ENCODE data around the gene OGFRL1. TPM values are rescaled to one million over a fixed set of nuclear protein-coding genes. Genes with fewer than 3 reads are reported as not detected.

OGFRL1 gene
- total and polyA plus RNA-seq, 2 experiments from 2014 or later = 1.1 to 4.5 TPM

DNA sequence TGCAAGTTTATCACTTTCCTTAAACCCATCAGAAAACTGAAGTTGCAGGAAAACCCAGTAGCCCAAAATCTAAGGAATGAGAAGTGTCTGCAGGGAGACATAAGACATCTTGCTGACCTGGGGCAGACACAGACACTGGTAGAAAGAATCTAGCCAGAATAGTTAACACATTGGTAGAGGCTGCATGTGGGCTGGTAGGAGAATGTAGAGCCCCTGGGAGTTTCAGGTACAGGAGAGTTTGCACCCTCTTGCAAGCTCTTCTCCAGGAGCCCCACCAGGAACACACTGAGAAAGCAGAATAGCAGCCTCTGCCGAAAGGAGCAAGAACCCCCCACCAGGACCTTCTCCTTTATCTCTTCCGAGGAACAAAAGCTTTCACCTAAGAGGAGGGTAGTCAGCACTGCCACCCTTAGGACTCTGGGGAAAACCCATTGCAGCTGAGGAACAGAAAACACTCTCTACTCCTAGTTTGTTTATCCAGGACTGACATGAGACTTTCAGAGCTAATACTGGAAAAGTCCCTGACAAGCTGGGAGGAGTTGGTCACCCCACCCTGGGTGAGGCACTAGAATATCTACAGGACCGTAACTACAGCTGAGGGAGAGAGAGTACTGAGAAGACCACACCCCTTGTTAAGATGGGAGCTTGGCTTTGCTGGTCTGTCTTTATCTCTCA lies 10.5 kb upstream of the OGFRL1 start:
- DNase-seq (ENCODE audit: low read depth in 1 of 2, low spot score in 1 of 2) = no peak
- Histone ChIP-seq H3K9me3 (ENCODE audit: low read depth) (no peaks in the 10 kb centered on the region), H3K27ac (no peak overlapping the region), H3K27me3 (no peaks in the 10 kb centered on the region), H3K4me1 (ENCODE audit: low read depth) (no peaks in the 10 kb centered on the region), H3K36me3 (no peaks in the 10 kb centered on the region), H3K4me3 (no peak overlapping the region)
- TF ChIP-seq, protein P1, sequence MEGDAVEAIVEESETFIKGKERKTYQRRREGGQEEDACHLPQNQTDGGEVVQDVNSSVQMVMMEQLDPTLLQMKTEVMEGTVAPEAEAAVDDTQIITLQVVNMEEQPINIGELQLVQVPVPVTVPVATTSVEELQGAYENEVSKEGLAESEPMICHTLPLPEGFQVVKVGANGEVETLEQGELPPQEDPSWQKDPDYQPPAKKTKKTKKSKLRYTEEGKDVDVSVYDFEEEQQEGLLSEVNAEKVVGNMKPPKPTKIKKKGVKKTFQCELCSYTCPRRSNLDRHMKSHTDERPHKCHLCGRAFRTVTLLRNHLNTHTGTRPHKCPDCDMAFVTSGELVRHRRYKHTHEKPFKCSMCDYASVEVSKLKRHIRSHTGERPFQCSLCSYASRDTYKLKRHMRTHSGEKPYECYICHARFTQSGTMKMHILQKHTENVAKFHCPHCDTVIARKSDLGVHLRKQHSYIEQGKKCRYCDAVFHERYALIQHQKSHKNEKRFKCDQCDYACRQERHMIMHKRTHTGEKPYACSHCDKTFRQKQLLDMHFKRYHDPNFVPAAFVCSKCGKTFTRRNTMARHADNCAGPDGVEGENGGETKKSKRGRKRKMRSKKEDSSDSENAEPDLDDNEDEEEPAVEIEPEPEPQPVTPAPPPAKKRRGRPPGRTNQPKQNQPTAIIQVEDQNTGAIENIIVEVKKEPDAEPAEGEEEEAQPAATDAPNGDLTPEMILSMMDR (IDR thresholded peaks at IDR 0.05; ENCODE audit: low read depth, low read length) = no peak

DNA sequence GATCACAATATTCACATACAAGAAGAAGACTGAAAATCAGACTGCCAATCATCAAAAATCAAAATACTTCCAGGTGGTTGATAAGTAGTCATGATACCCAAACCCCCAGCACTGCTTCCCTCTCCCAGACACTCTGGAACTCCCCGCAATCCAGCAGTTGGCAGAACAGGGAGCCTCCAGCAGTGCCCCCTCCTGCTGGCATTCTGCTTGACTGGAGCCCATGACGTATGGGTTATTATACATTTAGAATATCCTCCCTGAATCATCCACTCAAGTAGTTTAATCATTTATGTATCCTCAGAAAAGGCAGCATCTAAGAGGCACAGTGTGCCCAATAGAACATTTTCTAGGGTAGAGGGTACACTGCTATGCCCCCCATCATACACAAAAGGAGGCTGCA lies 9.3 kb upstream of the OGFRL1 start:
- no peaks in the 10 kb centered on the region for H3K36me3 ChIP-seq
- no peak for DNase-seq (ENCODE audit: low read depth in 1 of 2, low spot score in 1 of 2)
- no peaks in the 10 kb centered on the region for H3K9me3 ChIP-seq (ENCODE audit: low read depth)

DNA sequence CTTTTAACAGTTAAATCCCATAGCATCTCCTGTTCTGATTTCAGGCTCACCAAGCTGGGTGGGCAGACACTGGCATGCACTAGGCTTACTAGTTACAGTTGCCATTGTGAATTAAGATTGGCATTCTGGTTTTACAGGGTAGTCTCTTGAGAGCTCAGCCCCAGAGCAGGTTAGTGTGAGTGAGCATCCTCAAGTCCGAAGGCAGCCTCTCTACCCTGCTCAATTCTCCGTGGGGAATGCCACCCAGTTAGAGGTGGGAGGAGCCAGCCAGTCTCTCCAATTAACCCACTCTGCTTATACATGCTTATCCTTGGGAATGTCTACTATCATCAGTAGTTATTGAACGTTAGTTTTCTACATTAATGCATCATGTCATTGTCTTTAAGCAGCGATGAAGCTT lies 8.9 kb upstream of the OGFRL1 start:
- Histone ChIP-seq H3K27ac (no peak overlapping the region), H3K4me3 (no peak overlapping the region), H3K36me3 (no peaks in the 10 kb centered on the region), H3K27me3 (no peaks in the 10 kb centered on the region), H3K9me3 (ENCODE audit: low read depth) (no peaks in the 10 kb centered on the region), H3K4me1 (ENCODE audit: low read depth) (no peaks in the 10 kb centered on the region)
- TF ChIP-seq, protein P1 (IDR thresholded peaks at IDR 0.05; ENCODE audit: low read depth, low read length) = no peak
- no peak for DNase-seq (ENCODE audit: low read depth in 1 of 2, low spot score in 1 of 2)

More for the DNA sequence above, 9.3 kb upstream of the OGFRL1 start:
- TF ChIP-seq, protein P1 (IDR thresholded peaks at IDR 0.05; ENCODE audit: low read depth, low read length) = no peak
- H3K27ac ChIP-seq = no peak overlapping the region
- no peak overlapping the region for H3K4me3 ChIP-seq
- no peaks in the 10 kb centered on the region for H3K4me1 ChIP-seq (ENCODE audit: low read depth)
- no peaks in the 10 kb centered on the region for H3K27me3 ChIP-seq

DNA sequence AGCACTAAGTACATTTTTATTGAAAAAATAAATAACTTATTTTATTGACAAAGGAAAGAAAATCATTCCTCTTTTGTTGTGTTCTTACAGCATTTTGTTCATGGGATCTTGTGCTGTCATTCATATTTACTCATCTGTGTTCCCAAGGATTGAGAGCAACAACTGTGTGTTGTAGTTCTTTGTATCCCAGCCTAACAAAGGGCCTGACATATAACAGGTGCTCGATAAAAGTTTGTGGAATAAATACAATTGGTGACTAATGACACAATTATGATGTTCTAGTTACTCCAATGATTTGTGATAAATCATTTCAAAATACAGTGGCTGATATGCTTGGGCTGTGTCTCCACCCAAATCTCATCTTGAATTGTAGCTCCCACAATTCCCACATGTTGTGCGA lies 7.9 kb upstream of the OGFRL1 start:
- Histone ChIP-seq H3K27me3 (no peaks in the 10 kb centered on the region), H3K4me3 (no peak overlapping the region), H3K9me3 (ENCODE audit: low read depth) (no peaks in the 10 kb centered on the region), H3K27ac (no peak overlapping the region), H3K36me3 (no peaks in the 10 kb centered on the region), H3K4me1 (ENCODE audit: low read depth) (no peaks in the 10 kb centered on the region)
- no peak for DNase-seq (ENCODE audit: low read depth in 1 of 2, low spot score in 1 of 2)
- TF ChIP-seq, protein P1 (IDR thresholded peaks at IDR 0.05; ENCODE audit: low read depth, low read length) = no peak

- TF ChIP-seq, protein P1 (IDR thresholded peaks at IDR 0.05; ENCODE audit: low read depth, low read length) = no peak
These were observed 3.8 kb upstream of the OGFRL1 start for GRCh38 chr6:71284785-71285184.

More at GRCh38 chr6:71284785-71285184, 3.8 kb upstream of the OGFRL1 start:
- H3K9me3 ChIP-seq (ENCODE audit: low read depth) = no peaks in the 10 kb centered on the region
- no peaks in the 10 kb centered on the region for H3K4me1 ChIP-seq (ENCODE audit: low read depth)
- no peaks in the 10 kb centered on the region for H3K27me3 ChIP-seq
- no peak overlapping the region for H3K4me3 ChIP-seq
- H3K36me3 ChIP-seq = no peaks in the 10 kb centered on the region
- DNase-seq (ENCODE audit: low read depth in 1 of 2, low spot score in 1 of 2) = peak in 1 of 2 donors; percentile 34
- no peak overlapping the region for H3K27ac ChIP-seq

All from cardiac muscle cell (in vitro differentiated cells and primary cell).